ENCODE data around the gene BTNL2. TPM values are rescaled to one million over a fixed set of nuclear protein-coding genes. Genes with fewer than 3 reads are reported as not detected.

Gene BTNL2
- total RNA-seq, 1 experiment from 2014 or later = not detected

DNA sequence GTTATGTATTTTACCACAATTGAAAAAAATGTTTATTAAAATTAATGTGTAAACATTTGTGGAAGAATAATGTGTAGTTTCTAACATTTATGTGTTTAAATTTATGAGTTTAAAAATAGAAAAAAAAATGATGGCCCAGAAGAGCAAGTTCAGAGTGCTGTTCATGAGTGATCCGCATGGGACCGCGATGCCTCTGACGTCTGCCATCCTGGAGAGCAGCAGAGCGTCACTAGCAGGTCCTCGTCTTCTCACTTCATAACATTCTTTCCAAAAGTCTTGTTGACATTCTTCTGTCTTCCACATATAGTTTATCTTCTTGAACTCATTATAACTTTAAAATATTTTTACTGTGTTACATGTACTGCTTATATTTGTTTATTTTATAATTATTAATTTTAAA, 15.5 kb downstream of the BTNL2 start:
- Histone ChIP-seq H2AK5ac (ENCODE audit: insufficient read length, low read length) (no peak overlapping the region), H3K4me1 (ENCODE audit: insufficient read depth, low read length) (no peaks in the 10 kb centered on the region; the same call in 1 of the 2 replicates), H3K18ac (ENCODE audit: insufficient read length, low read depth, low read length) (no peak overlapping the region), H2BK5ac (ENCODE audit: insufficient read length, low read length) (no peak overlapping the region), H4K91ac (ENCODE audit: insufficient read length, low read depth, low read length) (no peak overlapping the region), H2BK120ac (ENCODE audit: low read depth, low read length, poor library complexity, severe bottlenecking) (no peak overlapping the region), H3T11ph (ENCODE audit: low read length) (no peak overlapping the region), H4K20me1 (ENCODE audit: control insufficient read depth, insufficient read depth, insufficient read length) (no peaks in the 10 kb centered on the region), H3K14ac (ENCODE audit: insufficient read depth, low read length) (no peak overlapping the region), H4K8ac (replicated peaks; ENCODE audit: insufficient read length, low read depth, low read length) (no peak overlapping the region), H3K23me2 (ENCODE audit: insufficient read length, low read depth, low read length, poor library complexity, severe bottlenecking) (no peaks in the 10 kb centered on the region), H3K79me2 (ENCODE audit: insufficient read depth, low read length) (no peaks in the 10 kb centered on the region), H3K4ac (ENCODE audit: low read depth, low read length) (no peak overlapping the region), H3K9ac (ENCODE audit: extremely low read depth, insufficient read length, low read length) (no peak overlapping the region), H3K79me1 (ENCODE audit: insufficient read depth, low read depth, low read length, poor library complexity, severe bottlenecking) (no peaks in the 10 kb centered on the region), H2AFZ (ENCODE audit: low read length) (no peak overlapping the region), H3K27me3 (ENCODE audit: insufficient read depth, low read length) (no peaks in the 10 kb centered on the region), H3K4me2 (ENCODE audit: insufficient read depth, insufficient read length, low read length) (no peak overlapping the region), H2BK15ac (ENCODE audit: low read depth, low read length) (no peak overlapping the region), H3K56ac (ENCODE audit: insufficient read length, low read depth, low read length) (no peak overlapping the region), H4K5ac (ENCODE audit: insufficient read length, low read depth, low read length) (no peak overlapping the region), H2BK12ac (ENCODE audit: insufficient read length, low read depth, low read length) (no peak overlapping the region), H3K9me3 (ENCODE audit: control insufficient read depth, low read depth, low read length) (no peaks in the 10 kb centered on the region), H3K27ac (ENCODE audit: insufficient read length, low read depth, low read length) (no peak overlapping the region), H3K23ac (ENCODE audit: insufficient read length, low read depth, low read length) (no peak overlapping the region), H2BK20ac (ENCODE audit: low read depth, low read length, poor library complexity, severe bottlenecking) (no peak overlapping the region)
- no peaks in the 10 kb centered on the region; the same call in 1 of the 2 replicates for H3K27me3 Mint-ChIP-seq (ENCODE audit: low read depth)
- no peak overlapping the region for H3K4me3 Mint-ChIP-seq
- no CpG with 5 or more reads among the region's 6 CpGs for WGBS (ENCODE audit: extremely low coverage, insufficient read length, low lambda C conversion rate)
- no peaks in the 10 kb centered on the region for H3K4me1 Mint-ChIP-seq
- DNase-seq = no peak
- H3K36me3 Mint-ChIP-seq (ENCODE audit: insufficient read depth in 1 of 3, low read depth in 3 of 3) = no peaks in the 10 kb centered on the region; a peak in 1 of 7 replicates
- TF ChIP-seq, protein P1, sequence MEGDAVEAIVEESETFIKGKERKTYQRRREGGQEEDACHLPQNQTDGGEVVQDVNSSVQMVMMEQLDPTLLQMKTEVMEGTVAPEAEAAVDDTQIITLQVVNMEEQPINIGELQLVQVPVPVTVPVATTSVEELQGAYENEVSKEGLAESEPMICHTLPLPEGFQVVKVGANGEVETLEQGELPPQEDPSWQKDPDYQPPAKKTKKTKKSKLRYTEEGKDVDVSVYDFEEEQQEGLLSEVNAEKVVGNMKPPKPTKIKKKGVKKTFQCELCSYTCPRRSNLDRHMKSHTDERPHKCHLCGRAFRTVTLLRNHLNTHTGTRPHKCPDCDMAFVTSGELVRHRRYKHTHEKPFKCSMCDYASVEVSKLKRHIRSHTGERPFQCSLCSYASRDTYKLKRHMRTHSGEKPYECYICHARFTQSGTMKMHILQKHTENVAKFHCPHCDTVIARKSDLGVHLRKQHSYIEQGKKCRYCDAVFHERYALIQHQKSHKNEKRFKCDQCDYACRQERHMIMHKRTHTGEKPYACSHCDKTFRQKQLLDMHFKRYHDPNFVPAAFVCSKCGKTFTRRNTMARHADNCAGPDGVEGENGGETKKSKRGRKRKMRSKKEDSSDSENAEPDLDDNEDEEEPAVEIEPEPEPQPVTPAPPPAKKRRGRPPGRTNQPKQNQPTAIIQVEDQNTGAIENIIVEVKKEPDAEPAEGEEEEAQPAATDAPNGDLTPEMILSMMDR (conservative IDR thresholded peaks at IDR 0.05) = no peak
- H3K27ac Mint-ChIP-seq = no peak overlapping the region
- H3K9me3 Mint-ChIP-seq = no peaks in the 10 kb centered on the region
